GM23338 (cell line): ENCODE results near the gene DRAM1. TPM values are rescaled to one million over a fixed set of nuclear protein-coding genes. Genes with fewer than 3 reads are reported as not detected.
"Not testable (repeated sequence)": the region's sequence is repeated elsewhere in the genome, so short reads cannot be mapped to it uniquely, and the experiment has no call there.

Source experiments
- ATAC-seq: fragments of 200-7000 bp; cut with Tn5 transposase; 3 replicates; pipeline ENCODE4 v1.9.1; 2020
- DNase-seq: peaks from one replicate; pipeline ENCODE4 v3.0.0-alpha.2; 2015; ENCODE audit warnings: low spot score
- H2AFZ ChIP-seq: fragments of 200-600 bp; sonication (generic); 2 replicates; pipeline ENCODE4 v1.8.0; 2016; ENCODE audit warnings: antibody characterized with exemption, mild to moderate bottlenecking, moderate library complexity
- H3F3A ChIP-seq: fragments of 200-600 bp; sonication (generic); replicated peaks from 2 replicates; pipeline ENCODE4 v1.8.0; 2017; ENCODE audit warnings: antibody characterized with exemption, mixed run types, low read depth
- H3K27ac ChIP-seq: fragments of 200-600 bp; sonication (generic); 2 replicates; pipeline ENCODE4 v1.6.1; 2016; ENCODE audit warnings: low read depth
- H3K27me3 ChIP-seq: fragments of 200-600 bp; sonication (generic); 2 replicates; pipeline ENCODE4 v1.8.0; 2016; ENCODE audit warnings: mild to moderate bottlenecking, mixed run types, moderate library complexity; ENCODE audit not compliant: insufficient read depth
- H3K36me3 ChIP-seq: fragments of 200-600 bp; sonication (generic); 2 replicates; pipeline ENCODE4 v1.8.0; 2016; ENCODE audit warnings: mild to moderate bottlenecking; ENCODE audit not compliant: insufficient read depth
- H3K4me1 ChIP-seq: fragments of 200-600 bp; sonication (generic); 2 replicates; pipeline ENCODE4 v1.8.0; 2016; ENCODE audit warnings: mild to moderate bottlenecking, moderate library complexity; ENCODE audit not compliant: insufficient read depth
- H3K4me2 ChIP-seq: fragments of 200-600 bp; sonication (generic); 2 replicates; pipeline ENCODE4 v1.7.1; 2017; ENCODE audit warnings: mixed run types
- H3K4me3 ChIP-seq: fragments of 200-600 bp; sonication (generic); 2 replicates; pipeline ENCODE4 v1.6.1; 2016; ENCODE audit warnings: mixed run types
- H3K79me2 ChIP-seq: fragments of 200-600 bp; sonication (generic); replicated peaks from 2 replicates; pipeline ENCODE4 v1.8.0; 2017; ENCODE audit warnings: mild to moderate bottlenecking; ENCODE audit not compliant: insufficient read depth
- H3K9me2 ChIP-seq: fragments of 200-600 bp; sonication (generic); 2 replicates; pipeline ENCODE4 v1.8.0; 2017; ENCODE audit not compliant: insufficient read depth
- H4K20me1 ChIP-seq: fragments of 200-600 bp; sonication (generic); replicated peaks from 2 replicates; pipeline ENCODE4 v1.8.0; 2017; ENCODE audit warnings: mild to moderate bottlenecking; ENCODE audit not compliant: insufficient read depth
- H3K27ac Mint-ChIP-seq: 2 replicates; pipeline ENCODE4 v1.8.0; 2020; ENCODE audit warnings: inconsistent platforms, mild to moderate bottlenecking, moderate library complexity, mixed read lengths
- H3K27me3 Mint-ChIP-seq: 3 replicates; pipeline ENCODE4 v1.8.0; 2022; ENCODE audit warnings: low read depth, mild to moderate bottlenecking, moderate library complexity, mixed read lengths, inconsistent platforms; ENCODE audit not compliant: insufficient read depth, poor library complexity
- H3K36me3 Mint-ChIP-seq: 3 replicates; pipeline ENCODE4 v1.8.0; 2021; ENCODE audit warnings: low read depth, mild to moderate bottlenecking, inconsistent platforms, moderate library complexity, mixed read lengths
- H3K4me1 Mint-ChIP-seq: 3 replicates; pipeline ENCODE4 v1.8.0; 2020; ENCODE audit warnings: mild to moderate bottlenecking, inconsistent platforms, mixed read lengths
- H3K4me3 Mint-ChIP-seq: 3 replicates; pipeline ENCODE4 v1.8.0; 2021; ENCODE audit warnings: moderate library complexity, mild to moderate bottlenecking, inconsistent platforms, mixed read lengths
- H3K9me3 Mint-ChIP-seq: 3 replicates; pipeline ENCODE4 v1.8.0; 2020; ENCODE audit warnings: moderate library complexity, mild to moderate bottlenecking, inconsistent platforms, mixed read lengths
- CREB1 ChIP-seq: fragments of 250-450 bp; sonication (Bioruptor Pico); IDR thresholded peaks from 2 replicates; pipeline ENCODE4 v1.5.0; 2020; ENCODE audit warnings: low read depth, mild to moderate bottlenecking, moderate library complexity
- CTCF ChIP-seq, 2 experiments: fragments of 200-600 bp in 1 of 2; sonication (generic) in 1 of 2; conservative IDR thresholded peaks; 2 replicates each; pipeline versions ENCODE4 v1.5.1 to v1.6.1; 2016 to 2017; ENCODE audit warnings: antibody characterized with exemption in 2 of 2, low read depth in 2 of 2, mild to moderate bottlenecking in 2 of 2, moderate library complexity in 1 of 2
- JUNB ChIP-seq: IDR thresholded peaks from one replicate; pipeline ENCODE4 v1.6.1; 2016; ENCODE audit warnings: antibody characterized with exemption; ENCODE audit not compliant: unreplicated experiment
- NANOG ChIP-seq: IDR thresholded peaks from 2 replicates; pipeline ENCODE4 v1.6.1; 2016; ENCODE audit warnings: antibody characterized with exemption, borderline replicate concordance
- ZNF114 ChIP-seq: fragments of 250-450 bp; sonication (Bioruptor Pico); IDR thresholded peaks from 2 replicates; pipeline ENCODE4 v1.5.0; 2020; ENCODE audit warnings: mild to moderate bottlenecking, moderate library complexity
- ZNF331 ChIP-seq: fragments of 250-450 bp; sonication (Bioruptor Pico); IDR thresholded peaks from 2 replicates; pipeline ENCODE4 v1.5.0; 2020; ENCODE audit warnings: low read depth, mild to moderate bottlenecking, moderate library complexity
- ZNF462 ChIP-seq: fragments of 250-450 bp; sonication (Bioruptor Pico); IDR thresholded peaks from 2 replicates; pipeline ENCODE4 v1.5.0; 2020; ENCODE audit warnings: mild to moderate bottlenecking, moderate library complexity
- polyA plus RNA-seq: library from polyadenylated mRNA; unstranded; fragments of >200 nt; fragmentation: Nextera tagmentation; extraction: Ambion mirVana; gene quantifications from 2 replicates; pipeline ENCODE4 v1.2.1, GENCODE V29; 2016
- total RNA-seq: library from RNA; depleted of rRNA; stranded (reverse); fragments of >200 nt; shearing (Covaris generic); gene quantifications from 2 replicates; pipeline ENCODE4 v1.2.3, GENCODE V29; 2014

Gene DRAM1
- total and polyA plus RNA-seq, 2 experiments from 2014 or later = 5.7 to 8.5 TPM

GRCh38 chr12:101915841-101916240 is 38.5 kb downstream of the DRAM1 start:
- H2AFZ ChIP-seq = no peak overlapping the region
- H3K4me3 Mint-ChIP-seq = no peak overlapping the region
- no peaks in the 10 kb centered on the region; the same call in 2 of the 3 replicates for H3K9me3 Mint-ChIP-seq
- TF ChIP-seq CTCF (conservative IDR thresholded peaks at IDR 0.05; ENCODE audit: low read depth in 2 of 2) = no peak
- no peak for TF ChIP-seq CREB1 (CRISPR knock-in tag)
- no peak for TF ChIP-seq JUNB
- no peaks in the 10 kb centered on the region for H3K36me3 Mint-ChIP-seq
- no peak overlapping the region for H3K4me2 ChIP-seq
- no peaks in the 10 kb centered on the region for H3K36me3 ChIP-seq
- no peaks in the 10 kb centered on the region for H3K4me1 ChIP-seq
- H3K27me3 Mint-ChIP-seq = no peaks in the 10 kb centered on the region
- H3K4me3 ChIP-seq = no peak overlapping the region
- H3K27ac Mint-ChIP-seq = no peak overlapping the region
- DNase-seq (no peak), ATAC-seq (no peak)
- no peaks in the 10 kb centered on the region for H3K27me3 ChIP-seq
- no peak overlapping the region for H3K27ac ChIP-seq
- H3K9me2 ChIP-seq = no peaks in the 10 kb centered on the region
- no peaks in the 10 kb centered on the region for H3K4me1 Mint-ChIP-seq
- H3K79me2 ChIP-seq = no peaks in the 10 kb centered on the region
- no peaks in the 10 kb centered on the region for H3F3A ChIP-seq
- no peaks in the 10 kb centered on the region for H4K20me1 ChIP-seq

DNA sequence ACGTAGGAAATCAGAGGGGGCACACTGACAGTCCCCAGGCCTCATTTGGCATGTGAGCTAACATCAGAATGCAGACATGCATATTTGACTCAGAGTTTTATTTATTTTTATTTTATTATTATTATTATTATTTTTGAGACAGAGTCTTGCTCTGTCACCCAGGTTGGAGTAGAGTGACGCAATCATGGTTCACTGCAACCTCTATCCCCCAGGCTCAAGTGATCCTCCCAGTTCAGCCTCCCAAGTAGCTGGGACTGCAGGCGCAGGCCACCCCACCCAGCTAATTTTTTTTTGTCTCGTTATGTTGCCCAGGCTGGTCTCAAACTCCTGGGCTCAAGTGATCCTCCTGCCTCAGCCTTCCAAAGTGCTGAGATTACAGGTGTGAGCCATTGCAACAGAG is 41.4 kb downstream of the DRAM1 start:
- H3K4me3 Mint-ChIP-seq, ATAC-seq, H3K79me2 ChIP-seq, H3K27me3 ChIP-seq, H4K20me1 ChIP-seq, H3K9me2 ChIP-seq, H3K4me1 Mint-ChIP-seq, H3K4me3 ChIP-seq, H3K27ac ChIP-seq, H3K36me3 Mint-ChIP-seq, H3K36me3 ChIP-seq, H3K4me1 ChIP-seq, DNase-seq, H3K27me3 Mint-ChIP-seq, H2AFZ ChIP-seq, H3K9me3 Mint-ChIP-seq, H3K27ac Mint-ChIP-seq, H3K4me2 ChIP-seq, H3F3A ChIP-seq: not testable (repeated sequence)

GRCh38 chr12:101919447-101919846 is 42.1 kb downstream of the DRAM1 start:
- no peak overlapping the region for H3K27ac Mint-ChIP-seq
- no peaks in the 10 kb centered on the region for H3K4me1 Mint-ChIP-seq
- no peaks in the 10 kb centered on the region for H3K27me3 Mint-ChIP-seq
- no peaks in the 10 kb centered on the region for H3F3A ChIP-seq
- no peaks in the 10 kb centered on the region for H3K79me2 ChIP-seq
- no peak overlapping the region for H2AFZ ChIP-seq
- no peaks in the 10 kb centered on the region for H3K27me3 ChIP-seq
- H3K4me3 ChIP-seq = no peak overlapping the region
- H3K4me2 ChIP-seq = no peak overlapping the region
- no peaks in the 10 kb centered on the region for H3K4me1 ChIP-seq
- no peaks in the 10 kb centered on the region for H3K9me2 ChIP-seq
- H3K27ac ChIP-seq = no peak overlapping the region
- peaks cover 9% of the 10 kb centered on the region; the same call in 2 of the 3 replicates for H3K9me3 Mint-ChIP-seq
- no peaks in the 10 kb centered on the region for H4K20me1 ChIP-seq
- no peaks in the 10 kb centered on the region for H3K36me3 ChIP-seq
- no peak for DNase-seq
- ATAC-seq = no peak
- no peaks in the 10 kb centered on the region for H3K36me3 Mint-ChIP-seq
- H3K4me3 Mint-ChIP-seq = no peak overlapping the region
- TF ChIP-seq ZNF331 (CRISPR knock-in tag) (no peak), ZNF114 (CRISPR knock-in tag) (no peak), NANOG (no peak), ZNF462 (CRISPR knock-in tag) (no peak), CTCF (conservative IDR thresholded peaks at IDR 0.05; ENCODE audit: low read depth in 2 of 2) (no peak)
